GM12872 (cell line): ENCODE results near the gene MS4A15.

Source experiments
- TF ChIP-seq, protein P1 (sequence below): IDR thresholded peaks from 3 replicates; pipeline ENCODE4 v1.5.1; 2011; ENCODE audit warnings: low read depth, mild to moderate bottlenecking, low read length, moderate library complexity; ENCODE audit not compliant: insufficient read depth

Gene MS4A15

DNA sequence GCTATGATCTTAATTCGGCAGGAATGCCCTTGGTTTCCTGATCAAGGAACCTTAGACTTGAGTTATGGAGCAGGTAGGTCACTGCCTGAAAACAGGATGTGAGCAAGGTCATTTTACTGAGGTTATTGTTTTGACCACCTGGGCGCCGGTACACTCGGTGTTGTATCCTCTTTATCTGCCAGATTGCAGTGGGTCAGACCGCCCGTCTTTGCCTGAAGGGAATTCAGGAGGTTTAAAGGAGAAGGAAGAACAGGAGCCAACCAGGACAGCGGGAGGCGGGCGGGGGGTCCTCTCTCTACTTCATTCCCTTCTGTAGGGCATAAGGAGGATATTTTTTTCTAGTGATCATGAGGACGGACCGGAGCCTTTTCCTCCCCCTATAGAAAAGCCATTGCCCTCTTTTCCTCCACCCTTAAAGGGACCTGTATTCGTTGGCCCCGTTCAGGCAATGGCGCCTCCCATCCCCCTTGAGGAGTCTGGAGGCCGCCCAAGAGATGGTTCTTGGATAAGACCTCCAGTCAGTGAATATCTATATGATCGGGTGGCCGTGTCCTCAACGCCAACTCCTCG lies 649 bp downstream of the MS4A15 start:
- TF ChIP-seq, protein P1, sequence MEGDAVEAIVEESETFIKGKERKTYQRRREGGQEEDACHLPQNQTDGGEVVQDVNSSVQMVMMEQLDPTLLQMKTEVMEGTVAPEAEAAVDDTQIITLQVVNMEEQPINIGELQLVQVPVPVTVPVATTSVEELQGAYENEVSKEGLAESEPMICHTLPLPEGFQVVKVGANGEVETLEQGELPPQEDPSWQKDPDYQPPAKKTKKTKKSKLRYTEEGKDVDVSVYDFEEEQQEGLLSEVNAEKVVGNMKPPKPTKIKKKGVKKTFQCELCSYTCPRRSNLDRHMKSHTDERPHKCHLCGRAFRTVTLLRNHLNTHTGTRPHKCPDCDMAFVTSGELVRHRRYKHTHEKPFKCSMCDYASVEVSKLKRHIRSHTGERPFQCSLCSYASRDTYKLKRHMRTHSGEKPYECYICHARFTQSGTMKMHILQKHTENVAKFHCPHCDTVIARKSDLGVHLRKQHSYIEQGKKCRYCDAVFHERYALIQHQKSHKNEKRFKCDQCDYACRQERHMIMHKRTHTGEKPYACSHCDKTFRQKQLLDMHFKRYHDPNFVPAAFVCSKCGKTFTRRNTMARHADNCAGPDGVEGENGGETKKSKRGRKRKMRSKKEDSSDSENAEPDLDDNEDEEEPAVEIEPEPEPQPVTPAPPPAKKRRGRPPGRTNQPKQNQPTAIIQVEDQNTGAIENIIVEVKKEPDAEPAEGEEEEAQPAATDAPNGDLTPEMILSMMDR, result no peak

DNA sequence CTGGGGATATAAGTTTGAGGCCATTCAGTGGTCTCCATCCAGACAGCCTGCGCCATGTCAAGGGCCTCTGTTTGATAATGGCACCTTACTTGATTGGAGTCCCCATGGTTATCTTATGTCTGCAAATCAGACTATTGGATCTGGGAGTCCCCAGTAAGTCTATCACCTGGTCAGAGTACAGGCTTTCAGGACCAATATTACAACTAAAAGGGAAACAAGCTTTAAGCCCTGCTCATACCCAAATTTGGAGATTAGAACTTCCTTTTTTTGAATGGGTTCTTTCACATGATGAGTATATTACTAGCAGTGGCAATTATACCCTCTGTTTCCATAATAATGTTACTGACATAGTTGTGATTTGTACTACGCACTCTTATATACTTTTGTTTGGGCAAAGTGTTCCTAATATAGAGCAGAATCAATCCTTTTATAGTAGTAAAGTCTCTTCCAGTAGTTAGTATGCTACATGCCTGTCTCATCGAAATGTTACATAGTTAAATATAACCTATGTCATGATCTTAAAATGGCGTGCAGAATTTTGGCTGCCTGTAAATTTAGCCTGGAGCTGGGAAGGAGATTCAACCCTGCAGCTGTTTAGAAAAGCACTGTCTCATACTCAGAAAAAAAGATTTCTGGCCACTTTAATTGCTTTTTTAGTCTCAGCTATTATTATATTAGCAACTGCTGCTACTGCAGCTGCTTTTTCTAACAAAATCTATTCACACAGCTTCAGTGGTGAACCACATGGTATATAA lies 4.9 kb downstream of the MS4A15 start:
- TF ChIP-seq, protein P1, result no peak

DNA sequence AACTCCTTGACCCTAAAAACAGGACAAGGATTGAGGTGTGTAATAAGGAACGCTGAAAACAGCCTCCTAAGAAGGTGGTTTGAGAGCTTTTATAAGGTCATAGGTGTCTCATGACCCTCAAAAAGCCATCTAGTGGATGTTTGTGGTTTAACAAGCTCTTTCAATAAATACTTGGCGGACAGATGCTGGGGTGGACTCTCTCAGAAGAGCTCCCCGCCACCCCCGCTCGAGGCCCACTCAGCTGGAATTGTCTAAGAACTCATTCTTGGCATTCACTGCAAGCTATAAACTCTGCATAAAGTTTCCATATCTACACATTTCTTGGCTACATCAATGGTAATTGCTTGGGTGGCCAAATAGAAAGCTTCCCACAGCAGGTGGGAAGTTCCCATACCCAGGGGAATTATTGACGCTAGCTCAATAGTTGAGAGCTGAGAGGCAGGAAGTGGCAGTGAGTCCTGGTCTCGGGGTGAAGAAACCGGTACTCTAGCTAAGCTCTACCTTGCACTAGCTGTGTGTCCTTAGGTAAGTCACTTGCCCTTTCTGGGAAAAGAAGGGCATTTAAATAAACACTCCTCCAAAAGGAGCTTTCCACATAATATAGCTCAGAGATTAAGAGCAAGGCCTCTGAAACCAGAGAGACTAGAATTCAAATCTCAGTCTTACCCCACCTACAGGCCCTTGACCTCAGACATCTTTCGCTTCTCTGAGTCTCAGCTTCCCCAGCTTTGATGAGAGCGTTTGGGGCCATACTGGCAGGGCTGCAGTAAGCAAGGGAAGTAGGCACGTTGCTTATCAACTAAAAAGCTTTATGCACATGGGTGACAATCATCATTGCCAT lies 6.4 kb downstream of the MS4A15 start:
- TF ChIP-seq, protein P1, result peak; percentile 66

DNA sequence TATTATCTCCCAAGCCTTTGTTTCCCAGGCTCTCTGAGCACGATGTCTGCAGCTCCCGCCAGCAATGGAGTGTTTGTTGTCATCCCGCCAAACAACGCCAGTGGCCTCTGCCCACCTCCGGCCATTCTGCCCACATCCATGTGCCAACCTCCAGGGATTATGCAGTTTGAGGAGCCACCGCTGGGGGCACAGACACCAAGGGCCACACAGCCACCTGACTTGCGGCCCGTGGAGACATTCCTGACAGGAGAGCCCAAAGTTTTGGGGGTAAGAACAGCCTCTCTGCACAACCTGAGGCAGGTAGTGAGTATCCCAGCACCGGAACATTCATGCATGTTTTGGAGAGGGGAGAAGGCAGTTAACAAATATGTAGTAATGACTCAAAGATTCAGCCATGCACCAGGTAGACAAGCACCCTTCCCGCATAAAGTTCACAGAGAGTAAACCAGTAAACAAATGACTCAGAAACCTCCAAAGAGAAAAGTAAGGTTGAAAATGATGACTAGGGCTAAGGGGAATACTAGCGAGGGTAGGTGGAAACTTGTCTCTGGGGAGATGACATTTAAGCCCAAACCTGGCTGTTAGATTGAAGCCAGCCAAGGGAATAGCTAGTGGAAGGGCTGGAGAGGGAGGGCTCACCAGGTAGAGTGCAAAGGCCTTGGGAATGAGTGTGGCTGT lies 7.2 kb downstream of the MS4A15 start:
- TF ChIP-seq, protein P1, result peak; percentile 57; the same call in 2 of the 3 replicates

DNA sequence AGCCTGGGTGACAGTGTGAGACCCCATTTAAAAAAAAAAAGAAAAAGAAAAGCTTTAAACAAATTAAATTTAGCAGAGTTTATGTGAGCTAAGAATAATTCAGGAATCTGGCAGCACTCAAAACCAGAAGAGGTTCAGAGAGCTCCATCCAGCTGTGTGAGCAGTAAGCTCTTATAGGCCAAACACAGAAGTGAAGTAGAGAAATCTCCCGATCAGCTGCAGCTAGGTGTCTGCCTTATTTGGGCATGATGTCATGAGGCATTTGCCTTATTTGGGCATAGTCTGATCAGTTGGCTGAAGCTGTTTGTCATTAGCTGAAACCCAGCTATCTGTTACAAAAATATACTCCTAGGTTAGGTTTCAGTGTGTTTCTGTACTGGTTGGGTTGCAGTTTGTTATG lies 8.2 kb downstream of the MS4A15 start:
- TF ChIP-seq, protein P1, result no peak

DNA sequence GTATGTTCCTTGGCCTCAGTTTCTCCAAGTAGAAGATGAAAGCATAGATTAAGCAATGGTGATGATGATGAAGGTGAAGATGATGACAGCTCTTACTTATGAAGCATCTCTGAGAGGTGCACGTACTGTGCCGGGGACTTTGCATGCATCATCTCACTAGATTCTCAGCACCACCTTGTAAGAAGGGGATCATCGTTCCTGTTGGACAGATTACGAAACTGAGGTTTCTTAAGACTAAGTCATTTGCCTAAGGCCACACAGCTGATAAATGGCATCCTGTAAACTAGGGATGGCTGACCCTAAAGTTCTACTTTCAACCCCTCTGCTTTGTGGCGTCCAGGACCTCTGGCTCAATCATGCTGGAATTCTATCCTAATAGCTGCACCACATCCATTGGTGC lies 8.7 kb downstream of the MS4A15 start:
- TF ChIP-seq, protein P1, result no peak

DNA sequence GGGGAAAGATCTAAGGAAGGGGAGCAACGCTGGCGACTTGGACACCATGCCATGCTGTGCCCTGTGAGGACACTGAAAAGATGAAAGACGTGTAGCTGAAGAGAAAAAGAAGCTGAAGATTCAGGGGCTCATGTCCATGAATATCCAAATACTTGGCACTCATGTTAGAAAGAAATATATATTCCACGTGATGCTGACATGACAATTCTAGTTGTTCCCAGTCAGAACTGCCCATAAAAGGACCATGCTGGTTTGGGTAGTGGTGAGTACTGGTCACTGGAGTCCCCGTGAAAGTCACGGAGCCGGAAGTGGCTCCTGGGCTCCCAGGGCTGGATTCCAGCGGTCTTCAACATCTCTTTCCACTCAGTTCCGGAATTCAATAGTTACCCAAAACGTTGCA lies 9.9 kb downstream of the MS4A15 start:
- TF ChIP-seq, protein P1, result no peak
